KBM-7 (cell line): ENCODE data around the gene F8A1.
"Not testable (repeated sequence)": the region's sequence is repeated elsewhere in the genome, so short reads cannot be mapped to it uniquely, and the experiment has no call there.

ENCODE experiments used
- DNase-seq: peaks from one replicate; pipeline ENCODE4 v3.0.0-alpha.2; 2015
- in situ Hi-C: fragments of 300-500 bp; cut with MboI; formaldehyde crosslinking; loops from 2 replicates; pipeline ENCODE4 v1.14.3; 2020; ENCODE audit warnings: low sequenced_read_pairs, low pct_unique_long_range_greater_than_20kb, mixed read lengths

The F8A1 gene

DNA sequence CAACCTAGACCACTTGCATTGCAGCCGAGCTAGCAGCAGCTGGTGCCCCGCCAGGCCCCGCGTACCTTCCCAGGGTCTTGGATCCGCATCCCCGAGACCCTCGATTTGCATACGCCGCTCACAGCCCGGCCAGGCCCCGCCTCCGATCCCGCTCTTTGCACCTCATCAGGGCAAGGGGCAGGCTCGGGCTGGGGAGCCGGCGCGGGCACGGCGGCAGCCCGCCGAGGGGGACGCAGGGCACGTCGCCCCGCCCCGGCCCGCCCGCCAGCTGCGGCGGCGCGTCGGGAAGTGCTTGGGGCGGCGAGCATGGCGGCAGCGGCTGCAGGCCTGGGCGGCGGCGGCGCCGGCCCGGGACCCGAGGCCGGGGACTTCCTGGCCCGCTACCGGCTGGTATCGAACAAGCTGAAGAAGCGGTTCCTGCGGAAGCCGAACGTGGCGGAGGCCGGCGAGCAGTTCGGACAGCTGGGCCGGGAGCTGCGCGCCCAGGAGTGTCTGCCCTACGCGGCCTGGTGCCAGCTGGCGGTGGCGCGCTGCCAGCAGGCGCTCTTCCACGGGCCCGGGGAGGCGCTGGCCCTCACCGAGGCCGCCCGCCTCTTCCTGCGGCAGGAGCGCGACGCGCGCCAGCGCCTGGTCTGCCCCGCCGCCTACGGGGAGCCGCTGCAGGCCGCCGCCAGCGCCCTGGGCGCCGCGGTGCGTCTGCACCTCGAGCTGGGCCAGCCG, at the start of gene F8A1:
Gene F8A1 (plus strand): TSS at position 287 of the 720 bp plus-strand sequence. CDS start 20 bp downstream, at position 307.
- in situ Hi-C loops = not testable (repeated sequence)

DNA sequence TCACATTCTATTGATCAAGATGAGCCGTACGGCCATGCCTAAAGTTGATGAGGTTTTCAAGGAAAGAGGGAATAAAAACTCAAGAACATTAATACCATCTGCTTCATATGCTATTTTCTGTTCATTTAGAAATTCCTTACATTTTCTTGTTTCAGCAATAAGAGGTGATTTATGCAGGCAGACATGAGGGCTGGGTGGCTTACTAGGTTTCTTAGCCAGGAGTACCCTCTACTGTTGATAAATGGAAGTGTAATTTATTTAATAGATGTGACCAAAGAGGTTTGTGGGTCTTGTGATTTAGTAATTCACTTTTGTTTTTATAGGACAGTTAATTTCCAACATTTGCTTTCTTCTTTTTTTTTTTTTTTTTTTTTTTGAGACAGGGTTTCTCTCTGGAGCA, 45.3 kb upstream of the F8A1 start:
- in situ Hi-C loops = loop anchor here (25.0 kb wide), 1 partner anchor 229 kb away; the partner anchor contains the start of gene CTAG1B
- peak; percentile 86 for DNase-seq

More for the DNA sequence above, at the start of gene F8A1:
- DNase-seq = not testable (repeated sequence)

DNA sequence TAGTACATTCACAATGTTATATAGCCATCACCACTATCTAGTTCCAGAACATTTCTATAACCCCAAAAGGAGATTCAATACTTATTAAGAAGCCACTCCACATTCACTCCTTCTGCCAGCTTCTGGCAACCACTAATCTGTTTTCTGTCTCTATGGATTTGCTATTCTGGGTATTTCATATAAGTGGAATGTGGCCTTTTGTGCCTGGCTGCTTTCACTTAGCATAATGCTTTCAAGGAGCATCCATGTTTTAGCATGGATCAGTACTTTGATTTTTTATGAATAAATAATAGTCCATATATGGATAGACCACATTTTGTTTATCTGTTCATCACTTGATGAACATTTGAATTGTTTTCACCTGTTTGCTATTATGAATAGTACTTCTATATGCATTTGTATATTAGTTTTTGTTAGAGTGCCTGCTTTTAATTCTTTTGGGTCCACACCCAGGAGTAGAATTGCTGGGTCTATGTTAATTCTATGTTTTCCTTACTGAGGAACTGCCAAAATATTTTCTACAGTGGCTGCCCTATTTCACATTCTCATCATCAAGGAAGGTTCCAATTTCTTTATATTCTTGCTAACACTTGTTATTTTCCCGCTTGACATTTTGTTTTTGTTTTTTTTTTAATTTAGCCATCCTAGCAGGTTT, 35.1 kb upstream of the F8A1 start:
- in situ Hi-C loops = no loop called here

DNA sequence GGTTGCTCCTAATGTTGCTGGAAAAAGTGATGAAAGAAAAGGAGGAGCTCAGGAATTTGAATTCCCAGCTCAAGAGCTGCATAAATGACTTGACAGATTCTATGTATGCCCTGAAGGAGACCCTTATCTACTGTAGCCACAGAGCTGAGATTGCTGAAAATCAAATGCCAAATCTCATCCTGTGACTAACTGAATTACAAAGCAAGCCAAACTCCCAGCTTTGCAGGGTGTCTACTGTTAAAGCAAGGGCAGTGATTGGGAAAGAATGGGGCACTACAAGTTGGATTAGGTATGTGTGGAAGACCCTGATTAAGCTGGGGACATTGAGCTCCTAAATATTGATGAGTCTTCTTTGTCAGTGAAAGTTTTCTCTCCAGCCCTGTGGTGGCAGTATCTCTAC, 30.9 kb upstream of the F8A1 start:
- DNase-seq = no peak
- in situ Hi-C loops = no loop called here

More for the DNA sequence above, 35.1 kb upstream of the F8A1 start:
- DNase-seq = no peak

DNA sequence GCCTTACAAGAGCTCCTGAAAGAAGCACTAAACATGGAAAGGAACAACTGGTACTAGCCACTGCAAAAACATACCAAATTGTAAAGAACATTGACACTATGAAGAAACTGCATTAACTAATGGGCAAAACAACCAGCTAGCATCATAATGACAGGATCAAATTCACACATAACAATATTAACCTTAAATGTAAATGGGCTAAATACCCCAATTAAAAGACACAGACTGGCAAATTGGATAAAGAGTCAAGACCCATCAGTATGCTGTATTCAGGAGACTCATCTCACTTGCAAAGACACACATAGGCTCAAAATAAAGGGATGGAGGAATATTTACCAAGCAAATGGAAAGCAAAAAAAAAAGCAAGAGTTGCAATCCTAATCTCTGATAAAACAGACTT, 17.6 kb upstream of the F8A1 start:
- in situ Hi-C loops, DNase-seq: not testable (repeated sequence)

DNA sequence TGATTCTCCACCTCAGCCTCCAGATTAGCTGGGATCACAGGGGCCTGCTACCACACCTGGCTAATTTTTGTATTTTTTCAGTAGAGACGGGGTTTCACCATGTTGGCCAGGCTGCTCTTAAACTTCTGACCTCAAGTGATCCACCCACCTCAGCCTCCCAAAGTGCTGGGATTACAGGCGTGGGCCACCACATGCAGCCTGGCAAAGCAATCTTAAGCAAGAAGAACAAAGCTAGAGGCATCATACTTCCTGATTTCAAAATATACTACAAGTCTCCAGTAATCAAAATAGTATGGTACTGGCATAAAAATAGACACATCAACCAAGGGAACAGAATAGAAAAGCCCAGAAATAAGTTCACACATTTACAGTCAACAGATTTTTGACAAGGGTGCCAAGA, 12.8 kb upstream of the F8A1 start:
- DNase-seq = no peak
- in situ Hi-C loops = no loop called here

DNA sequence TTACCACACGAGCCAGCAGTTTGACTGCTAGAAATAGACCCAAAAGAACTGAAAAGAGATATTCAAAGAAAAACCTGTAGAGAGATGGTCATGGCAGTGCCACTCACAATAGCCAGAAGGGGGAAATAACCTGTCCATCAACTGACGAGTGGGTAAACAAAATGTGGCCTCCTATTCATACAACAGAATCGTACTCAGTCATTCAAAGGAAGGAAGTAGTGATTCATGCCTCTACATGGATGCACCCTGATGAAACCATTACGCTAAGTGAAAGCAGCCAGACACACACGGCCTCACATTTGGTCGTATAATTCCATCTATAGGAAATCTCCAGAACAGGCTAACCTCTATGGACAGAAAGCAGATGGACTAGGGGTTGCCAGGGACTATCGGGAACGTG, 2.1 kb upstream of the F8A1 start:
- DNase-seq, in situ Hi-C loops: not testable (repeated sequence)

DNA sequence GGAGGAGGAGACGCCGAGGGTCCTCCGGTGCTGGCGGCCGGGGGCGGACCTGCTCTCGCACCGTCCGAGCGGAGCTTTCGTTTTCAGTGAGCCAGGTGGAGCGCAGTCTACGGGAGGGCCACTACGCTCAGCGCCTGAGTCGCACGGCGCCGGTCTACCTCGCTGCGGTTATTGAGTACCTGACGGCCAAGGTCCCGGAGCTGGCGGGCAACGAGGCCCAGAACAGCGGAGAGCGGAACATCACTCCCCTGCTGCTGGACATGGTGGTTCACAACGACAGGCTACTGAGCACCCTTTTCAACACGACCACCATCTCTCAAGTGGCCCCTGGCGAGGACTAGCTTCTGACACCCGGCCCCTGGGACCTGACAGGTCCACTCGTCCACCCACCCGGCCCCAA, 1.1 kb upstream of the F8A1 start:
- not testable (repeated sequence) for DNase-seq

DNA sequence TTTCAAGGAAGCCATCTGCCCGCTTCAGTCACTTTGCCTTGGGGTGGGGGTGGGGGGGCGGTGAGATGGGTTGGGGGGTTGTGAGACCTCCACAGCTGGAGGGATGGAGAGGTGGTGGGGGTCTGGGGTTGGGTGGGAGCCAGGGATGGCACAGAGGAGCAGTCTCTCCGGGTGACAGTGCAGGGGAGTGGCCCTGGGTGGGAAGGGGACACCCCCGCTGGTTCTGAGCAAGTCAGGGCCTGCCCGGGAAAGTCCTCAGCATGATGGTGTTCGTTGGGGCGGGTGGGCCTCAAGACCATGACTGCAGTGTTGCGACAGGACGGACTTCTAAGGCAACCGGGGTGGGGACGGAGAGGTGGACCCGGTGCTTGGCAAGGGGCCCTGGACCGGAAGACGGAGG, 606 bp upstream of the F8A1 start:
- DNase-seq, in situ Hi-C loops: not testable (repeated sequence)

More for the DNA sequence above, 1.1 kb upstream of the F8A1 start:
- in situ Hi-C loops = not testable (repeated sequence)

DNA sequence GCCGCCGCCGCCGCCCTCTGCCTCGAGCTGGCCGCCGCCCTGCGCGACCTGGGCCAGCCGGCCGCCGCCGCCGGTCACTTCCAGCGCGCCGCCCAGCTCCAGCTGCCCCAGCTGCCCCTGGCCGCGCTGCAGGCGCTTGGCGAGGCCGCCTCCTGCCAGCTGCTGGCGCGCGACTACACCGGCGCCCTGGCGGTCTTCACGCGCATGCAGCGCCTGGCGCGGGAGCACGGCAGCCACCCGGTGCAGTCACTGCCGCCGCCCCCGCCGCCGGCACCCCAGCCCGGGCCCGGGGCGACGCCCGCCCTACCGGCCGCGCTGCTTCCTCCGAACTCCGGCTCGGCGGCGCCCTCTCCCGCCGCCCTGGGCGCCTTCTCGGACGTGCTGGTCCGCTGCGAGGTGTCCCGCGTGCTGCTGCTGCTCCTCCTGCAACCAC, 650 bp downstream of the F8A1 start:
- DNase-seq, in situ Hi-C loops: not testable (repeated sequence)

DNA sequence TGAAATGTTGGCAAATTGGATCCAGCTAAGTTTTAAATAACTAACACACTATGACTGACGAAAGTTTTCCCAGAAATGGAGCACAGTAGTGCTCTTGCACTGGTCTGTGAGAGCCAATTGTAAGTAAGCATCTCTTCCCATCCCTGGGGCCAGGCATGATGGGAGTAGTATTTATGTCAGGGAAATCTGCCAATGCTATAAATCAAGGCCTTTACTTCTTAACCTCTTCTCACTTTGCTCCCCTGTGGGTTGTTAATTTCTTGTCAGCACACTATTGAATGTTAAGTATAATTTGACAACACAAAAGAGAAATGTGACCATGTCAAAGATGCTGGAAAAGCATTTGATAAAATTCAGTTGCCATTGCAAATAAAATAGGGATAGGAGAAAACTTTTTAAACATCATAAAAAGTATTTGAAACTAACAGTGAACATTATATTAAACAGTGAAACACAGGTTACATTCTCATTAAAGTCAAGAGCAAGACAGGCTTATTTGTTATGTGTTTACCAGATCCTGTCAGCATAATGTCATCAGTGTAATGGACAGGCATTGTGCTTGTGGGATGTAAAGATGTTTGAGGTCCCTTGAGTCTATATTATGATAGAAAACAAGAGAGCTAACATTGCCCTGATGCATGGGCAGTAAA, 5.0 kb downstream of the F8A1 start:
- no peak for DNase-seq
- in situ Hi-C loops = no loop called here

DNA sequence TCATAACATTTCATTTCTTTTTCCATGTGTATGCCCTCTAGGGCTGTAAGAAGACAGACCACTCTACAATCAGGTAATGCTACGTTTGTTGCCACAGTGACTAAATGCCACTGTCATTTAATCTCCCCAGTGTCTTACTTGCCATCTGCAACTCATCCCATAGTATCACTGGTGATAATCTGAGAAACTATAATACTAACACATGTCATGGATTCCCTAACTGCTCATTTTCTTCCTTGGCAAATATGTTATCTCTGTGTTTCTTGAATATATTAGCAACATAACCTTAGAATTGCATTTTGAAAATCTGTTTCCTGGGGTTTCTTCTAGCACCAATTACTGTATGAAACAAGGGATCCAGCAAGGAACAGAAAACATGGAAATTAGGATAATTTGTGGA, 6.1 kb downstream of the F8A1 start:
- DNase-seq = no peak
- in situ Hi-C loops = no loop called here

DNA sequence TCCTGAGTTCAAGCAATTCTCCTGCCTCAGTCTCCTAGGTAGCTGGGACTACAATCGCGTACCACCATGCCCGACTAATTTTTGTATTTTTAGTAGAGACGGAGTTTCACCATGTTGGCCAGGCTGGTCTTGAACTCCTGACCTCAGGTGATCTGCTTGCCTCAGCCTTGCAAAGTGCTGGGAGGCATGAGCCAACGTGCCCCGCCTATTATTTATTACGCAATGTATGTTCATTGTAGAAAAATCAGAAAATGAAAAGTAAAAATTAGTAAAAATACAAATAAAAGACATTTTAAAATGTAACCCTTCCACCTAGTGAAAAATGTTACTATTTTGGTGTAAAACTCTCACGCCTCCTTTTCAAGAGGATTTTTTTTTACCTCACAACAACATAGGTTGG, 14.2 kb downstream of the F8A1 start:
- DNase-seq = no peak
- in situ Hi-C loops = no loop called here

DNA sequence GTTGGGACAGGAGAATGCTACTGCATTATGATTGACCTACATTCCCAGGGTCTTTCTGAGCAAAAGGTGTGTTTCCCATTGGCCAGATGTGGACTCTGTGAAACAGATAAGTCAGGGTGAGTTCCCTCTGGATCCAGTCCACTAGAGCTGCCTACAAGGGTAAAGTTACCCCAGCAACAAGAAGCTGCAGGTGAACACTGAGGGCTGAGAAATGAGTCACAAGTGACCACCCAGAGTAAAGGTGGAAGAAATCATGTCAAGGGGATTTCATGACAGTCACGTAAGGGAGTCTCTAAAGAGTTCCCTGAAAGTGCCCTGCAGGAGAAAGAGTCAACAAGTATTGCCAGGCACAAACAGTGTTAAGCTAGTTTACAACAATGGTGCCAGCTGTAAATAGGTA, 16.3 kb downstream of the F8A1 start:
- DNase-seq = no peak
- in situ Hi-C loops = no loop called here

DNA sequence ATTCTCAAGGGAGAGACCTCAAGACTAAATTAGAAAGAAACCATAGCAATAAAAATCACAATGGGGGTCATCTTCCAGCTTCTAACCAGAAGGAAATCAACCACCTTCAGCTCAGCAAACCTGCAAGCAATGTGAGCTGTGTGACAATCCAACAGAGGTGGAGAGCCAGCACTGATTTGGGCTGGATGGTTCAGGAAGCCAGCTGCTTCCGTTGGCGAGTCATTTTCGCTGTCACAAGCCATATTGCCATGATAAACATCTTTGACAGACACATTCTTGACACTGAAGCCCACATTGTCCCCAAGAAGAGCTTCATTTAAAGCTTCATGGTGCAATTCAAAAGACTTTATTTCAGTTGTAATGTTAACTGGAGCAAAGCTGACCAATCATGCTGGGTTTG, 22.7 kb downstream of the F8A1 start:
- peak; percentile 80 for DNase-seq
- in situ Hi-C loops = no loop called here

DNA sequence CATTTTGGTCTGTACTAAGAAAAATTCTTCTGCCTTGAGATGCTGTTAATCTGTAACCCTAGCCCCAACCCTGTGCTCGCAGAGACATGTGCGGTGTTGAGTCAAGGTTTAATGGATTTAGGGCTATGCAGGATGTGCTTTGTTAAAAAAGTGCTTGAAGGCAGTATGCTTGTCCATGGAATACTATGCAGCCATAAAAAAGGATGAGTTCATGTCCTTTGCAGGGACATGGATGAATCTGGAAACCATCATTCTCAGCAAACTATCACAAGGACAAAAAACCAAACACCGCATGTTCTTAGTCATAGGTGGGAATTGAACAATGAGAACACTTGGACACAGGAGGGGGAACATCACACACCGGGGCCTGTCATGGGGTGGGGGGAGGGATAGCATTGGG, 23.9 kb downstream of the F8A1 start:
- in situ Hi-C loops = not testable (repeated sequence)

DNA sequence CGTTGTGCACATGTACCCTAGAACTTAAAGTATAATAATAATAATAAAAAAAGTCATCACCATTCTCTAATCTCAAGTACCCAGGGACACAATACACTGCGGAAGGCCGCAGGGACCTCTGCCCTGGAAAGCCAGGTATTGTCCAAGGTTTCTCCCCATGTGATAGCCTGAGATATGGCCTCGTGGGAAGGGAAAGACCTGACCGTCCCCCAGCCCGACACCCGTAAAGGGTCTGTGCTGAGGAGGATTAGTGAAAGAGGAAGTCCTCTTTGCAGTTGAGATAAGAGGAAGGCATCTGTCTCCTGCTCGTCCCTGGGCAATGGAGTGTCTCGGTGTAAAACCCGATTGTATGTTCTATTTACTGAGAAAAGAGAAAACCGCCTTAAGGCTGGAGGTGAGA, 24.4 kb downstream of the F8A1 start:
- in situ Hi-C loops = not testable (repeated sequence)
- DNase-seq = peak; percentile 74

More for the DNA sequence above, 23.9 kb downstream of the F8A1 start:
- not testable (repeated sequence) for DNase-seq

DNA sequence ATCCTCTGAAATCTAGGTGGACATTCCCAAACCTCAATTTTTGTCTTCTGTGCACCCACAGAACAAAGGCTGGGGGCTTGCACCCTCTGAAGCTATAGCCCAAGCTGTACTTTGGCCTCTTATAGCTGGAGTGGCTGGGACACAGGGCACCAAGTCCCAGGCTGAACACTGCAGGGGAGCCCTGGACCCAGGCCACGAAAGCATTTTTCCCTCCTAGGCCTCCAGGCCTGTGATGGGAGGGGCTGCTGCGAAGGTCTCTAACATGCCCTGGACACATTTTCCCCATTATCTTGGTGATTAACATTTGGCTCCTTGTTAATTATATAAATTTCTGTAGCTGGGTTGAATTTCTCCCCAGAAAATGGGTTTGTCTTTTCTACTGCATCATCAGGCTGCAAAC, 27.9 kb downstream of the F8A1 start:
- DNase-seq = no peak
- in situ Hi-C loops = no loop called here

DNA sequence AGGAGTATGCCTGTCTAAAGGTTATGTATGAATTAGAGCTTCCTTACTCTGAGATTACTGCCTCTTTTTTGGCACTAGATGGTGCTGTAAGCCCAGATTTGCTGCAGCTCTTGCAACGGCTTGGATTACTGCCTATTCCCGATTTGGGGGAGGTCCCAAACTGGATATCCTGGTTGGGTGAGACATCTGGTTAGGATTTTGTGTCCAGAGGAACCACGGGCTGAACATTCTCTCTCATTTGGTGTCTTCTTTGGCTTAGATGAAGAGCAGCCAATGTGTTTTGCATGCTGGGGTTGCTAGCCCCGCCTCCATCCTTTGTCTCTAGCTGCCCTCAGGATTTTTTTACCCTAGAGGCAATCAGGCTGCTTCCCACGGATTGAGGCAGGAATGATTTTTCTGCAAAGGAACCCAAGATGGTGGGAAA, 31.9 kb downstream of the F8A1 start:
- in situ Hi-C loops = no loop called here

DNA sequence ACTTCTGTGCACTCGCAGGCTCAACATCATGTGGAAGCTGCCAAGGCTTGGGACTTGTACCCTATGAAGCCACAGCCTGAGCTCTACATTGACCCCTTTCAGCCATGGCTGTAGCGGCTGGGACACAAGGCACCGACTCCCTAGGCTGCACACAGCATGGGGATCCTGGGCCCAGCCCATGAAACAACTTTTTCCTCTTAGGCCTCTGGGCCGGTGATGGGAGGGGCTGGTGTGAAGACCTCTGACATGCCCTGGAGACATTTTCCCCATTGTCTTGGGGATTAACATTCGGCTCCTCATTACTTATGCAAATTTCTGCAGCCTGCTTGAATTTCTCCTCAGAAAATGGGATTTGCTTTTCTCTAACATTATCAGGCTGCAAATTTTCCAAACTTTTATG, 38.6 kb downstream of the F8A1 start:
- in situ Hi-C loops, DNase-seq: not testable (repeated sequence)

More for the DNA sequence above, 31.9 kb downstream of the F8A1 start:
- peak; percentile 71 for DNase-seq
